Mesendoderm (in vitro differentiated cells): Measurements from ENCODE around the gene COQ2.
A peak's percentile ranks its signal among the peaks of the same experiment; 100 is the strongest.
"Not testable (repeated sequence)": the region's sequence is repeated elsewhere in the genome, so short reads cannot be mapped to it uniquely, and the experiment has no call there.

Experiments
- DNase-seq: peaks from one replicate; pipeline ENCODE4 v3.0.0; 2013
- H2AK5ac ChIP-seq: 2 replicates; pipeline ENCODE4 v1.6.1; 2013; ENCODE audit warnings: low read length, inconsistent platforms
- H2BK120ac ChIP-seq: 2 replicates; pipeline ENCODE4 v1.6.1; 2013; ENCODE audit warnings: low read depth, mild to moderate bottlenecking, low read length, moderate library complexity, mixed read lengths
- H2BK15ac ChIP-seq: replicated peaks from 2 replicates; pipeline ENCODE4 v1.6.1; 2013; ENCODE audit warnings: low read depth, mild to moderate bottlenecking, moderate library complexity
- H2BK5ac ChIP-seq: 2 replicates; pipeline ENCODE4 v1.6.1; 2013; ENCODE audit warnings: low read length, inconsistent platforms
- H3K18ac ChIP-seq: 2 replicates; pipeline ENCODE4 v1.6.1; 2013; ENCODE audit warnings: mild to moderate bottlenecking, low read length, mixed read lengths
- H3K23ac ChIP-seq: one replicate; pipeline ENCODE4 v1.6.1; 2013; ENCODE audit warnings: low read length
- H3K27ac ChIP-seq: 2 replicates; pipeline ENCODE4 v1.5.1; 2013; ENCODE audit warnings: low read depth, mild to moderate bottlenecking, inconsistent platforms, low read length, moderate library complexity
- H3K27me3 ChIP-seq: 2 replicates; pipeline ENCODE4 v1.6.1; 2013; ENCODE audit warnings: low read length, control low read depth, mild to moderate bottlenecking, inconsistent platforms; ENCODE audit not compliant: insufficient read depth, poor library complexity
- H3K36me3 ChIP-seq: 2 replicates; pipeline ENCODE4 v1.6.1; 2013; ENCODE audit warnings: low read length, inconsistent platforms; ENCODE audit not compliant: control insufficient read depth, insufficient read depth
- H3K4ac ChIP-seq: one replicate; pipeline ENCODE4 v1.6.1; 2013; ENCODE audit warnings: low read depth, mild to moderate bottlenecking, low read length, moderate library complexity
- H3K4me1 ChIP-seq: 2 replicates; pipeline ENCODE4 v1.6.1; 2013; ENCODE audit warnings: low read depth, low read length, inconsistent platforms; ENCODE audit not compliant: control insufficient read depth
- H3K4me2 ChIP-seq: 2 replicates; pipeline ENCODE4 v1.6.1; 2013; ENCODE audit warnings: low read length
- H3K4me3 ChIP-seq: 2 replicates; pipeline ENCODE4 v1.5.1; 2013; ENCODE audit warnings: mild to moderate bottlenecking, low read length
- H3K56ac ChIP-seq: one replicate; pipeline ENCODE4 v1.6.1; 2013; ENCODE audit warnings: low read length
- H3K79me1 ChIP-seq: 2 replicates; pipeline ENCODE4 v1.6.1; 2013; ENCODE audit warnings: low read length, inconsistent platforms
- H3K79me2 ChIP-seq: 2 replicates; pipeline ENCODE4 v1.6.1; 2013; ENCODE audit warnings: mild to moderate bottlenecking, low read length; ENCODE audit not compliant: control insufficient read depth, insufficient read depth
- H3K9ac ChIP-seq: 2 replicates; pipeline ENCODE4 v1.6.1; 2013; ENCODE audit warnings: low read length, inconsistent platforms
- H4K5ac ChIP-seq: one replicate; pipeline ENCODE4 v1.6.1; 2013; ENCODE audit warnings: low read length
- H4K8ac ChIP-seq: one replicate; pipeline ENCODE4 v1.6.1; 2013; ENCODE audit warnings: low read depth, mild to moderate bottlenecking, control low read depth, low read length, moderate library complexity
- WGBS: extraction: QIAGEN DNeasy Blood & Tissue Kit; methylation state at CpG from one replicate; pipeline ENCODE4 v1.1.7; 2013; ENCODE audit warnings: low lambda C conversion rate, missing lambda C conversion rate; ENCODE audit not compliant: insufficient coverage; ENCODE audit errors: extremely low coverage; 5-methylcytosine and 5-hydroxymethylcytosine counted together

The COQ2 gene

GRCh38 chr4:83282049-83282535 lies 2.5 kb downstream of the COQ2 start:
- H3K36me3 ChIP-seq: no peaks in the 10 kb centered on the region
- no peaks in the 10 kb centered on the region for H3K79me1 ChIP-seq
- H3K56ac ChIP-seq: no peak overlapping the region
- H4K5ac ChIP-seq: no peak overlapping the region
- H4K8ac ChIP-seq: no peak overlapping the region
- no peak overlapping the region for H3K9ac ChIP-seq
- H3K4me2 ChIP-seq: no peak overlapping the region
- no peak overlapping the region for H2BK120ac ChIP-seq
- DNase-seq: peak; percentile 61
- WGBS: no CpG with 5 or more reads among the region's 4 CpGs
- H2BK15ac ChIP-seq: no peak overlapping the region
- no peak overlapping the region for H3K4ac ChIP-seq
- no peak overlapping the region for H3K4me3 ChIP-seq
- H3K27ac ChIP-seq: no peak overlapping the region
- H2AK5ac ChIP-seq: no peak overlapping the region
- no peaks in the 10 kb centered on the region for H3K79me2 ChIP-seq
- no peaks in the 10 kb centered on the region for H3K4me1 ChIP-seq
- no peak overlapping the region for H3K18ac ChIP-seq
- no peak overlapping the region for H2BK5ac ChIP-seq
- H3K27me3 ChIP-seq: no peaks in the 10 kb centered on the region
- no peak overlapping the region for H3K23ac ChIP-seq

DNA sequence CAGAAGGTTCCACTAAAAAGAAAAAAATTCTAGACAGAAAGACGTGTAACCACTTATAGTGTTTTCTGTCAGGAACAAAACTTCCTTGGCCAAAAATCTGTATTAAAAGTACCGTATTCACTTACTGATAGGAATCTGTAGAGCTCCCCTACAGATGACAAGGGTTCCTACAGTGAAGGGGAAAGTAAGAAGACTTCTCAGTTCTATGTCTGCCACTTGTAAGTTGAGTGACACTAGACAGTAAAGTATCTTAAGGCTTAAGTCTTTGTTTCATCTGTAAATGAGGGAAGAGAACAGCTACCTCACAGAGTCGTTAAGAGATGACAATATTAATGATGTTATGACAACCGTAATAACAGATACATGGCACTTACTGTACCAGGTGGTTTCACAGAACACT lies 3.3 kb downstream of the COQ2 start:
- H3K23ac ChIP-seq: no peak overlapping the region
- H3K4me3 ChIP-seq: no peak overlapping the region
- H3K27ac ChIP-seq: no peak overlapping the region
- no peak overlapping the region for H2BK15ac ChIP-seq
- DNase-seq: peak; percentile 28
- no peaks in the 10 kb centered on the region for H3K79me2 ChIP-seq
- H2BK120ac ChIP-seq: no peak overlapping the region
- no peak overlapping the region for H4K5ac ChIP-seq
- no peak overlapping the region for H2AK5ac ChIP-seq
- no peak overlapping the region for H3K56ac ChIP-seq
- H3K4ac ChIP-seq: no peak overlapping the region
- H3K4me1 ChIP-seq: no peaks in the 10 kb centered on the region
- no peak overlapping the region for H3K4me2 ChIP-seq
- no peaks in the 10 kb centered on the region for H3K79me1 ChIP-seq
- WGBS: no CpG with 5 or more reads among the region's 4 CpGs
- no peak overlapping the region for H3K18ac ChIP-seq
- no peak overlapping the region for H2BK5ac ChIP-seq
- H4K8ac ChIP-seq: no peak overlapping the region
- H3K36me3 ChIP-seq: no peaks in the 10 kb centered on the region
- H3K27me3 ChIP-seq: no peaks in the 10 kb centered on the region
- H3K9ac ChIP-seq: no peak overlapping the region

GRCh38 chr4:83276299-83277040 lies 8.1 kb downstream of the COQ2 start:
- Histone ChIP-seq H2BK15ac (no peak overlapping the region), H3K36me3 (no peaks in the 10 kb centered on the region), H3K18ac (no peak overlapping the region), H3K4ac (no peak overlapping the region), H3K4me2 (no peak overlapping the region), H2AK5ac (no peak overlapping the region), H4K8ac (no peak overlapping the region), H3K56ac (no peak overlapping the region), H3K79me1 (no peaks in the 10 kb centered on the region), H2BK120ac (no peak overlapping the region), H4K5ac (no peak overlapping the region), H3K23ac (no peak overlapping the region), H3K27ac (no peak overlapping the region), H3K27me3 (no peaks in the 10 kb centered on the region), H3K79me2 (no peaks in the 10 kb centered on the region), H2BK5ac (no peak overlapping the region), H3K4me1 (no peaks in the 10 kb centered on the region), H3K4me3 (no peak overlapping the region), H3K9ac (no peak overlapping the region)
- no CpG with 5 or more reads among the region's 3 CpGs for WGBS
- DNase-seq: no peak

- H3K4me2 ChIP-seq, H3K4ac ChIP-seq, H3K36me3 ChIP-seq, H2BK15ac ChIP-seq, H3K18ac ChIP-seq, H3K27ac ChIP-seq, H3K23ac ChIP-seq, DNase-seq, H2BK120ac ChIP-seq, H3K56ac ChIP-seq, H3K79me2 ChIP-seq, H3K9ac ChIP-seq, H2AK5ac ChIP-seq, H3K79me1 ChIP-seq, H4K5ac ChIP-seq, H3K27me3 ChIP-seq, H4K8ac ChIP-seq, H3K4me1 ChIP-seq, H2BK5ac ChIP-seq, H3K4me3 ChIP-seq: not testable (repeated sequence)
- WGBS: no CpG with 5 or more reads among the region's 3 CpGs
These were observed 10.7 kb downstream of the COQ2 start for GRCh38 chr4:83273926-83274325.

GRCh38 chr4:83272900-83273299 lies 11.7 kb downstream of the COQ2 start:
- H3K36me3 ChIP-seq: no peaks in the 10 kb centered on the region
- no CpG with 5 or more reads among the region's 5 CpGs for WGBS

DNA sequence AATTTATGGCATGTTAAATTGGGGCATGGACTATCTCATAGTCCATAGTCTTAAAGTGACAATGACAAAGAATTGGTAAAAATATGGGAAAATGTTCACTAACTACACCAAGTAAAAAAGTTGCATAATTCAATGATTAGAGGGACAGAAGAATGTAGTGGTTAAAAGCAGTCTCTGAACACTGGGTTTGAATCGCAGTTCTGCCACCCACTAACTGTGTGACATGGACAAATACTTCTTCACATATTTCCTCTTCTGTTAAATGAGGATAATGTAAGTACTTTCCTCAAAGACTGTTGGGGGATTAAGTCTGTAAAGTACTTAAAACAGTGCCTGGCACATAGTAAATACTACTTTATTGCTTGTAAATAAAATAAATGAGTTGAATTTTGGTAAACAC lies 15.3 kb downstream of the COQ2 start:
- H3K9ac ChIP-seq: no peak overlapping the region
- H2BK5ac ChIP-seq: no peak overlapping the region
- H3K79me1 ChIP-seq: no peaks in the 10 kb centered on the region
- H2BK120ac ChIP-seq: no peak overlapping the region
- no peak overlapping the region for H4K5ac ChIP-seq
- H2AK5ac ChIP-seq: no peak overlapping the region
- no peak for DNase-seq
- H3K27ac ChIP-seq: no peak overlapping the region
- H3K36me3 ChIP-seq: no peaks in the 10 kb centered on the region
- H3K56ac ChIP-seq: no peak overlapping the region
- H3K18ac ChIP-seq: no peak overlapping the region
- WGBS: no CpG with 5 or more reads among the region's 1 CpG
- no peak overlapping the region for H4K8ac ChIP-seq
- H3K4me1 ChIP-seq: no peaks in the 10 kb centered on the region
- no peak overlapping the region for H3K4me3 ChIP-seq
- no peaks in the 10 kb centered on the region for H3K79me2 ChIP-seq
- H2BK15ac ChIP-seq: no peak overlapping the region
- no peaks in the 10 kb centered on the region for H3K27me3 ChIP-seq
- H3K23ac ChIP-seq: no peak overlapping the region
- H3K4me2 ChIP-seq: no peak overlapping the region
- no peak overlapping the region for H3K4ac ChIP-seq

More at GRCh38 chr4:83272900-83273299, 11.7 kb downstream of the COQ2 start:
- Histone ChIP-seq H3K27me3 (no peaks in the 10 kb centered on the region), H4K5ac (no peak overlapping the region), H3K23ac (no peak overlapping the region), H4K8ac (no peak overlapping the region), H3K56ac (no peak overlapping the region), H3K4me3 (no peak overlapping the region), H3K79me1 (no peaks in the 10 kb centered on the region), H3K79me2 (no peaks in the 10 kb centered on the region), H3K4me2 (no peak overlapping the region), H3K4ac (no peak overlapping the region), H2AK5ac (no peak overlapping the region), H2BK15ac (no peak overlapping the region), H3K18ac (no peak overlapping the region), H2BK120ac (no peak overlapping the region), H3K4me1 (no peaks in the 10 kb centered on the region), H3K9ac (no peak overlapping the region), H3K27ac (no peak overlapping the region), H2BK5ac (no peak overlapping the region)
- DNase-seq: no peak
